Skin of body (tissue), 3 donors: Measurements from ENCODE around the gene BTBD2. TPM values are rescaled to one million over a fixed set of nuclear protein-coding genes. Genes with fewer than 3 reads are reported as not detected.

Experiments used
- DNase-seq: peaks from one replicate; lab custom pipeline; 2025; lab: John Stamatoyannopoulos, UW
- small RNA-seq: library from RNA; depleted of rRNA; stranded (forward); fragments of <200 nt; gene quantifications from one replicate; pipeline ENCODE3, GENCODE V24; 2014; ENCODE audit warnings: low replicate concordance
- total RNA-seq: library from RNA; depleted of rRNA; stranded (reverse); fragments of >200 nt; gene quantifications from one replicate; pipeline ENCODE4 v1.2.3, GENCODE V29; 2014

Gene BTBD2
- total RNA-seq, 1 donor from 2014 or later: 26.9 TPM

DNA sequence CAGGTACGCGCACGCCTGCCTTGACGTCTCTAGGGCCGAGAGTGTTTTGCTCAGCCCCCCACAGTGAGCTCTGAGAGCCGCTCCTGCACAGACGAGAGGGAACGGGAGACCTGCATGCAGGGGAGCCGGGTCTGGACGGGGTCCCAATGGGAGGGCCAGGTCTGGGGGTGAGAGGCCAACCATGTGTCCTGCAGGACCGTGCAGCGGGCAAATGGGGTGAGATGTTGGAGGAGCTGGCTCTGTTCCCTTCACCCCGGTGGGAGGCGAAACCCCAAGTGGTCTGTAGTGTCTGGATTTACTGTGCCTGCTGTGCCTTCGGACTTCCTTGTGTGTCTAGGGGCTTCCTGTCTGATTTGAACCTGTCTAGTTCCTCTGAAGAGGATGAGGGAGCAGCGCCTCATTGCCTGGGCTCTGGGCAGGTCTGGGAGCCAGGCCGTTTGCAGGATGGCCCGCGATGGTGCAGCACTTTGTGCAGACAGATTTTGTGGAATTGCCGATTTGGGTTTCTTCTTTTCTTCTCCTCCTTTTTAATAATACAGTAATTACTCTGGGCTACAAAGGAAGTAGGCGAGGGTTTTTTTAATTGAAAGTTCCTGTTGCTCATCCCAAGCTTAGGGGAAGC lies 72.5 kb downstream of the BTBD2 start:
- no peak for DNase-seq

DNA sequence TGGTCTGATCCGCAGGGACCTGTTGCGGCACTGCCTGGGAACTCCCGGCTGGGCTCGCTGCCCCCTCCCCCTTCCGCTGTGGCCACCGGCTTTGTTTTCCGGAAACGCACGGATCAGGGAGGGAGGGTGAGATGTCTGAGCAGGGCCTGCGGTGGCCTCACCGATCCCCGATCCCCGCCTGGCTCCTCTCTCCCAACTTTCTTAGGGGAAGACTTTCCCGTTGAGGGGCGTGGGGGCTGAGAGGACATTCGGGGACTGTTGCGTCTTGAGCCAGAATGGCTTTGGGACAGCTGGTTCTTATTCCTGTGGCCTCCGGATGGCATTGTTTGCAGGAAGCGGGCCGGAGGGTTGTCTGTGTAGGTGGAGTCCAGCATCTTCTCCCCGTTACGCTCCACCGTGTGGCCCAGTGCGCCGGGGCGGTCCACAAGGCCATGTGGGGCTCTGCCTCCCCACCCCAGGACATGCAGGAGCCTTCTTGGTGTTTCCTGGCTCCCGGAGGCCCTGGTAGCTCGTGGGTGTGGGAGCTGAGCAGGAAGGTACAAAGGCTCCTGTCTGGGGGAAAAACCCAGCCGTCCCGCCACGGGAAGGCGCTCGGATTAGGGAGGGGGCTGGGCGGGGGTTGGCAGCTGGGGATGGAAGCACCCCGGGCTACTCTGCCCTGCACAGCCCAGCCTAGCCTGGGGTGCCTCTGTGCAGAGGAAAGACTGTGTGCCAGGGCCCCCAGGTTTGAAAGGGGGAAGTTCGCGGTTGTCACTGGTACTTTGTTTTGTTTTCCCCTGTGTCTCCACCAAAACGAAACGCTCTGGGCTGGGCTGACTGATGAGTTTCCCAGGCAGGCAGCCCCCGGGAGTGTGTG lies 73.2 kb downstream of the BTBD2 start:
- DNase-seq: peak; percentile 49

DNA sequence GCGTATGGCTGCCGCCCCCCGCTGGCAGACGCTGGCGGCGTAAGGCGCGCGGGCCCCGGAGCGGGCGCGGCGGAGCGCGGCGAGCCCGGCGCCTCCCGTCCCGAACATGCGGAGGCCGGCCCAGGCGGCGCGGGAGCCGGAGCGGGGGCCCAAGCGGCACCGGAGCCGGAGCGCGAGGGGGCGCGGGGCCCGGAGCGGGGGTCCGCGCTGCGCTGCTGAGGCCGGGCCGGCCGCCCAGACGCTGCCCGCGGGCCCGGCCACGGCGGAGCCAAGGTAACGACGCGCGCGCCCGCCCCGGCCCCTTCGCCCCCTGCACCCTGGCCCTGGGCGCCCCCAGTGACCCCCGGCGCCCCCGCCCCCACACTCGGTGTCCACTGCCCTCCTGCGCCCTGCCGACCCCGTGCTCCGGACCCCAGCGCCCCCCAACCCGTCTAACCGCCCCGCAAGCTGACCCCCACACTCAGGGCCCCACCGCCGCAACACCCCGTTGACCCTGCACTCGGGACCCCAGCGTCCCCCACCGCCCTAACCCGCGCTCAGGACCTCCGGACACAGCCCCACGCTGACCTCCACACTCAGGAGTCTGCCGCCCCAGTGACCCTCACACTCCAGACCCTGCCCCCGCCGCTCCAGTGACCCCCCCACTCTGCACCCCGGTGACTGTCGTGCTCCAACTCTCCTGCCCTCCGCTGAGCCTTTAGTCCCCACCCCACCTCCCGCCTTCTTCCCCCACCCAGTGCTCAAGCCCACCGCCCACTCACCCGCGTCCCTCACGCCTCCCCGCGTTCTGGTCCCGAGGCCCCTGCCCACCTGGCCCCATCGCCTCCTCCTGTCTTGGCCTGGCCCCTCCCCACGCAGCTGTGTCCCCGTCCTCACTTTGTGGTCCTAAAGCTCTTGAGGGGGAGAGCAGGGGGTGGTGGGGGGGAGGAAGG lies 74.1 kb downstream of the BTBD2 start, which contains the start of gene CSNK1G2:
TSS of gene CSNK1G2 (plus strand) at position 27 of the 932 bp plus-strand sequence. CDS start 28,601 bp downstream, outside the sequence.
- no peak for DNase-seq

DNA sequence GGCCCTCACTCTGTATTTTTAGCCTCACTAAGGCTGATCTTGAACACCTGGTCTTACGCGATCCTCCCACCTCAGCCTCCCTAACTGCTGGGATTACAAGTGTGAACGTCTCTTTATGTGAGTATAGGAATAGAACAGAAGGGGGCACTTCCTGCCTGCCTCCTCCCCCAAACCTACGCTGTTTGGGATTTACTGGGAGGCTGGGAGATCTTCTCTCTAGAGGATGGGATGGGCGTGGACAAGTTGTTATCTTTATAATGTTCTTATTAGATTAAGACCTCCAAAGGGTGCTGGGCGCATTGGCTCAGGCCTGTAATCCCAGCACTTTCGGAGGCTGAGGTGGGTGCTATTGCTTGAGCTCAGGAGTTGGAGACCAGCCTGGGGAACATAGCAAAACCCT lies 77.4 kb downstream of the BTBD2 start:
- DNase-seq: no peak

DNA sequence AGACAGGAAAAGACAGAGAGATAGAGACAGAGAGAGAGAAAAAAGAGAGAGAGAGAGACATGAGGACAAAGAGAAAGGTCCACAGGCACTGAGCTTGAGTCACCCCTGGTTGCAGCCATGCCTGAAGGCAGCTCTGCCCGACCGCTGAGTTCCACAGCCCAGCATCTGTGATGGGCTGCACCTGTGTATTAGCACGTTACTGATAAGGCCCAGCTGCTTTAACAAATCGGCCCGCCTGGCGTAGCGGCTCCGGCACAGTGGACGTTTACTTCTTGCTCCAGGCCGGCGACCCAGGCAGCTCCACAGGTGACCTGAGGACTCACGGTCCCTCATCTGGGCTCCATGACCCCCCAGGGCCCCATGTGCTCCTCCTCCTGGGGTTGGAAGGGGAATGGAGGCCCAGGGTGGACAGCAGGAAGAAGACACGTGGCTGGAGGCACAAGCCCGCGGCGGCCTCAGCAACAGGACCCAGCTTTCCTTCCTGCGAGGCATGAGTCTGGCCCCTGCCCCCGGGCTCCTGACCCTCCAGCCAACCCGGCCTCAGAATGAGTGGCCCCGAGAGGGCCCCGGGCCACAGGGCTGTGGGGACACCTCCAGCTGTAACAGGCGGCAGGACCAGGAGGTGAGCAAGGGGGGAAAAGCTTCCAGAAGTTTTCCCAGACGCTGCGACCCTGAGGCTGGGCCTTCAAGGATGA lies 78.5 kb downstream of the BTBD2 start:
- no peak for DNase-seq

DNA sequence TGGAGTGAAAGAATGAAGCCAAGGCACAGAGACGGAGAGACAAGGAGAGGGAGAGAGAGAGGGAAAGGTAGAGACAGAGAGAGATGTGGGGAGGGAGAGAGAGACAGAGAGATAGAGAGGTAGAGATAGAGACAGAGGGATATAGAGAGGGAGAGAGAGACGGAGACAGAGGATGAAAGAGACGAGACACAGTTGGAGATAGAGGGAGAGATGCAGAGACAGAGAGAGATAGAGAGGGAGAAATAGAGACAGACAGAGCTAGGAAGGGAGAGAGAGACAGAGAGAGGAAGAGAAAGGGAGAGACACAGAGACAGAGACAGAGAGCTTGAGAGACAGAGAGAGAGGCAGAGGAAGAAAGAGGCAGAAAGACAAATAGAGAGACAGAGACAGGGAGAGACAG lies 79.1 kb downstream of the BTBD2 start:
- DNase-seq: no peak

DNA sequence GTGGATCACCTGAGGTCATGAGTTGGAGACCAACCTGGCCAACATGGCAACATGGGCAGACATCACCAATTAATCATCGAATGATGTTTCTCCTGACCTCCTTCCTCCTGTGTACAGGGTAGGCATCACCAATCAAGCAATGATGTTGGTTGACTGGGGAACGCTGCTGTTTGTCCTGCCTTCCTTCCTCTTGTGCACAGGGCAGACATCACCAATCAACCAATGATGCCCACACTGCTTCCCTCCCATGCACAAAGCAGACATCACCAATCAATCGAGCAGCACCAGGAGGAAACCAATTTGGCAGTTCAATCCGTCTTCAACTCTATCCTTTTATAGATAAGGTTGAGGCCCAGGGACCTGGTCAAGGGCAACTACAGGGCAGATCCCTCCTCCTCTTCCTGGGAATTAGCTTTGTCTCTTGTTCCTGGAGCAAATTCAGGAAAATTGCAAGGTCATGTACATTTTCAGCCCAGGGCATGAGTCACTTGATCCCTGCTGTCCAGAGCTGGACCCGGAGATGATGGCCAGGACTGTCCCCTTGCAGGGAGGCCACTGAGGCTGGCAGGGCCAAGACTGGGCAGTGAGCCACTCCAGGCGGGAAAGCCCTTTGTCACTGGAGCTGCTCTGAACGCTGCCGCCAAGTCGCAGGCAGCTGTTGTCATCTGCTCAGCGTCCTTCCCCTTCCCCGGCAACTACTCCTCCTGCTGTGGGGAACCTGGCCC lies 79.9 kb downstream of the BTBD2 start:
- no peak for DNase-seq

Small RNA genes within 50 kb of the gene (small RNA-seq; reads per million reads assigned to genes)
- gene AC007136.1: not detected

Other genes starting within 250 kb of the BTBD2 start
- 0.99 TPM for gene ATP8B3, start 203.4 kb downstream of the BTBD2 start, total RNA-seq
- 12.3 TPM for gene REXO1, start 167.2 kb downstream of the BTBD2 start, total RNA-seq
- 2.9 TPM for gene KLF16, start 152.1 kb downstream of the BTBD2 start, total RNA-seq
- 28.3 TPM for gene ABHD17A, start 130.2 kb downstream of the BTBD2 start, total RNA-seq
- 2.5 TPM for gene ADAT3, start 110.3 kb downstream of the BTBD2 start, total RNA-seq
- 17.5 TPM for gene SCAMP4, start 110.3 kb downstream of the BTBD2 start, total RNA-seq
- 35.0 TPM for gene CSNK1G2, start 74.5 kb downstream of the BTBD2 start, total RNA-seq
- gene MKNK2, start 35.5 kb upstream of the BTBD2 start, total RNA-seq: 42.2 TPM
- gene MOB3A, start 80.6 kb upstream of the BTBD2 start, total RNA-seq: 16.2 TPM
- 2.2 TPM for gene IZUMO4, start 81.2 kb upstream of the BTBD2 start, total RNA-seq
- gene AP3D1, start 135.9 kb upstream of the BTBD2 start, total RNA-seq: 33.2 TPM
- 9.3 TPM for gene DOT1L, start 148.2 kb upstream of the BTBD2 start, total RNA-seq
- 36.7 TPM for gene PLEKHJ1, start 220.6 kb upstream of the BTBD2 start, total RNA-seq
- 51.5 TPM for gene SF3A2, start 221.1 kb upstream of the BTBD2 start, total RNA-seq
- gene AMH, start 233.6 kb upstream of the BTBD2 start, total RNA-seq: not detected
- 4.5 TPM for gene JSRP1, start 240.7 kb upstream of the BTBD2 start, total RNA-seq